ENCODE measurements around the gene KCNIP4. TPM values are rescaled to one million over a fixed set of nuclear protein-coding genes. Genes with fewer than 3 reads are reported as not detected.

KCNIP4 gene
- polyA plus RNA-seq, 1 donor (not counting 4 experiments of a cell fraction or from before 2014, with no cell fraction given), result 0.07 TPM

DNA sequence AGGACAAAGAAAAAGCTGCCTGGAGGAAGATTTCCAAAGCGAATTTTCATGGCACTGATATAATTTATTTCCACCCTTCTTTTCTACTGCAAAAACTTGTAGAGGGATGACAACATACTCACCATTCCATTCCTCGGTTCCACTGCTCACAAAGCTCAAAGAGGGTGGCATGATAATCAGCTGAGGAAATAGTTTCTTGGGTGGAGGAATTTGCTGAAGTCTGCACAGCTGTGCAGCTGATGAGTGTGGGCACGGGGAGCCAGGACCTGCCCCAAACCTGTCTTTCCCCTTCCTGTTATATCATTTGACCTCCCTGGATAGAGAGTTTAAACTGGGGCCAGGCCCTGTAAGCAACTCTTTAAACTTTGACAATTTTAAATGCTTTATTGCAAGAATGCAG is 1087.7 kb downstream of the KCNIP4 start:
- Histone ChIP-seq H3K4me3 (ENCODE audit: control insufficient read depth in 2 of 3, extremely low read depth in 1 of 3, insufficient read depth in 2 of 3, low read depth in 1 of 3, low read length in 3 of 3) (no peak overlapping the region), H3K27me3 (ENCODE audit: control insufficient read depth, extremely low read depth, insufficient read depth, low read length) (no peaks in the 10 kb centered on the region), H3K9me1 (ENCODE audit: control insufficient read depth, extremely low read depth, insufficient read depth, low read length) (no peaks in the 10 kb centered on the region), H3K9me3 (ENCODE audit: control insufficient read depth, low read depth, low read length) (no peaks in the 10 kb centered on the region), H3K4me1 (ENCODE audit: control insufficient read depth, extremely low read depth, insufficient read depth, low read length) (peaks cover 12% of the 10 kb centered on the region), H2AFZ (ENCODE audit: control insufficient read depth, low read length) (no peak overlapping the region), H3K79me2 (ENCODE audit: control insufficient read depth, insufficient read depth, low read length) (no peaks in the 10 kb centered on the region), H3K4me2 (ENCODE audit: control insufficient read depth, extremely low read depth, insufficient read depth, low read depth, low read length) (no peak overlapping the region), H4K20me1 (ENCODE audit: control insufficient read depth, extremely low read depth, insufficient read depth, low read length) (no peaks in the 10 kb centered on the region), H3K36me3 (ENCODE audit: control insufficient read depth in 2 of 2, extremely low read depth in 1 of 2, insufficient read depth in 2 of 2, low read length in 2 of 2) (no peaks in the 10 kb centered on the region), H3K27ac (ENCODE audit: control insufficient read depth, insufficient read depth, low read length) (no peak overlapping the region), H3K9ac (ENCODE audit: control insufficient read depth, extremely low read depth, insufficient read depth, low read length) (no peak overlapping the region)
- FAIRE-seq (peak; percentile 52), DNase-seq (ENCODE audit: low read depth, low spot score) (no peak)
- dilution Hi-C loops (cut with MboI; ENCODE audit: extremely low pct_ligation_motif_present, low sequenced_read_pairs), result no loop called here
- TF ChIP-seq EZH2 (IDR thresholded peaks at IDR 0.05; ENCODE audit: low read length), result no peak

DNA sequence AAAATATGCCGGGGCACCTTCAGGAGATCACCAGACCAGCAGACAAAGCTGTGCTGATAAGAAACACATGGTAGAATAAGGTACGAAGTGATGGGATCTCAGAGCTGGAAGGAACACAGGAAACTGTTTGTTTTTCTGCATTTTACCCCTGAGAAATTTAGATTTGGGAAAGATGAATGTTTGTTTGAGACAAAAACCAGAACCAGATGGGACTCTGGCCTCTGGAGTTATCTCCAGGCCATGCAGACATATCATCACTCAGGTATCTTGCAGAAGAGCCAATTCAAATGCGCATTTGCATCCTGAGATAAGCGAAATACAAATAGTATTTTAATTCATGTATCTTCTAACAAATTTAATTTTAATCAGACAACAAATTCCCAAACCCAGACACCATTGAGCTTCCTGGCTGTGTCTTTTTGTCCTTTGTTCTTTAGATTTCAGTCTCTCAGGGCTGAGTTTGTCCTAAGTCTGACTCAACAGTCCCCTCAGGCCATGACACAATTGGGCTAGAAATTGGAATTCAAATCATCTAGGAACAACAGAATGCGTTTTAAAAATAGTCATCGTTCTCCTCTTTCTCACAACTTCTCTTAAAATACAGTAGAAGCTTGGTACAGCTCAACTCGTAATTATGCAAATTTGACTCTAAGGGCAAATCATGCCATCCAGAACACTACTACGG is 1089.3 kb downstream of the KCNIP4 start:
- dilution Hi-C loops (cut with MboI; ENCODE audit: extremely low pct_ligation_motif_present, low sequenced_read_pairs), result no loop called here
- FAIRE-seq (peak; percentile 59), DNase-seq (ENCODE audit: low read depth, low spot score) (no peak)

More for the DNA sequence above, 1089.3 kb downstream of the KCNIP4 start:
- TF ChIP-seq EZH2 (IDR thresholded peaks at IDR 0.05; ENCODE audit: low read length), result no peak
- TF ChIP-seq, protein P1, sequence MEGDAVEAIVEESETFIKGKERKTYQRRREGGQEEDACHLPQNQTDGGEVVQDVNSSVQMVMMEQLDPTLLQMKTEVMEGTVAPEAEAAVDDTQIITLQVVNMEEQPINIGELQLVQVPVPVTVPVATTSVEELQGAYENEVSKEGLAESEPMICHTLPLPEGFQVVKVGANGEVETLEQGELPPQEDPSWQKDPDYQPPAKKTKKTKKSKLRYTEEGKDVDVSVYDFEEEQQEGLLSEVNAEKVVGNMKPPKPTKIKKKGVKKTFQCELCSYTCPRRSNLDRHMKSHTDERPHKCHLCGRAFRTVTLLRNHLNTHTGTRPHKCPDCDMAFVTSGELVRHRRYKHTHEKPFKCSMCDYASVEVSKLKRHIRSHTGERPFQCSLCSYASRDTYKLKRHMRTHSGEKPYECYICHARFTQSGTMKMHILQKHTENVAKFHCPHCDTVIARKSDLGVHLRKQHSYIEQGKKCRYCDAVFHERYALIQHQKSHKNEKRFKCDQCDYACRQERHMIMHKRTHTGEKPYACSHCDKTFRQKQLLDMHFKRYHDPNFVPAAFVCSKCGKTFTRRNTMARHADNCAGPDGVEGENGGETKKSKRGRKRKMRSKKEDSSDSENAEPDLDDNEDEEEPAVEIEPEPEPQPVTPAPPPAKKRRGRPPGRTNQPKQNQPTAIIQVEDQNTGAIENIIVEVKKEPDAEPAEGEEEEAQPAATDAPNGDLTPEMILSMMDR (optimal IDR thresholded peaks at IDR 0.05 in 1 of 3, IDR thresholded peaks at IDR 0.05 in 1 of 3, conservative IDR thresholded peaks at IDR 0.05 in 1 of 3; ENCODE audit: extremely low read depth in 1 of 3, insufficient read depth in 2 of 3, low read length in 3 of 3), result no peak
- peak overlapping the region; percentile 49 for H3K4me2 ChIP-seq (ENCODE audit: control insufficient read depth, extremely low read depth, insufficient read depth, low read depth, low read length)
- H3K9me3 ChIP-seq (ENCODE audit: control insufficient read depth, low read depth, low read length), result no peaks in the 10 kb centered on the region
- no peak overlapping the region for H3K9ac ChIP-seq (ENCODE audit: control insufficient read depth, extremely low read depth, insufficient read depth, low read length)
- no peaks in the 10 kb centered on the region for H3K79me2 ChIP-seq (ENCODE audit: control insufficient read depth, insufficient read depth, low read length)
- no peaks in the 10 kb centered on the region for H3K27me3 ChIP-seq (ENCODE audit: control insufficient read depth, extremely low read depth, insufficient read depth, low read length)
- H3K36me3 ChIP-seq (ENCODE audit: control insufficient read depth in 2 of 2, extremely low read depth in 1 of 2, insufficient read depth in 2 of 2, low read length in 2 of 2), result no peaks in the 10 kb centered on the region
- no peaks in the 10 kb centered on the region for H3K9me1 ChIP-seq (ENCODE audit: control insufficient read depth, extremely low read depth, insufficient read depth, low read length)
- no peaks in the 10 kb centered on the region for H4K20me1 ChIP-seq (ENCODE audit: control insufficient read depth, extremely low read depth, insufficient read depth, low read length)
- no peak overlapping the region for H3K4me3 ChIP-seq (ENCODE audit: control insufficient read depth in 2 of 3, extremely low read depth in 1 of 3, insufficient read depth in 2 of 3, low read depth in 1 of 3, low read length in 3 of 3)
- H3K27ac ChIP-seq (ENCODE audit: control insufficient read depth, insufficient read depth, low read length), result no peak overlapping the region
- H3K4me1 ChIP-seq (ENCODE audit: control insufficient read depth, extremely low read depth, insufficient read depth, low read length), result peaks cover 12% of the 10 kb centered on the region
- H2AFZ ChIP-seq (ENCODE audit: control insufficient read depth, low read length), result no peak overlapping the region

Data from keratinocyte (primary cell).